ENCODE results near the gene OR4S1. TPM values are rescaled to one million over a fixed set of nuclear protein-coding genes. Genes with fewer than 3 reads are reported as not detected.
"Not testable (repeated sequence)": the region's sequence is repeated elsewhere in the genome, so short reads cannot be mapped to it uniquely, and the experiment has no call there.

OR4S1 gene
- total and polyA plus RNA-seq, 2 donors (not counting 1 experiment from before 2014, with no cell fraction given), result not detected

DNA sequence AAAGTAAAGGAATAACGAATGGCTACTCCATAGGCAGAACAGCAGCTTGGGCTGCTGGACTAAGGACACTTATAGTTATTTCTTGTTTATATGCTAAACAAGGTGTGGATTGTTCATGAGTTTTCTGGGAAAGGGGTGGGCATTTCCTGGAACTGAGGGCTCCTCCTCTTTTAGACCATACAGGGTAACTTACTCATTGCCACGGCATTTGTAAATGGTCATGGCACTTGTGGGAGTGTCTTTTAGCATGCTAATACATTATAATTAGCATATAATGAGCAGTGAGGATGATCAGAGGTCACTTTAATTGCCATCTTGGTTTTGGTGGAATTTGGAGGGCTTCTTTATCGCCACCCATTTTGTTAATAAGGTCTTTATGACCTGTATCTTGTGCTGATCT, 35.4 kb upstream of the OR4S1 start:
- Histone ChIP-seq H3K4me3 (replicated peaks in 1 of 4; ENCODE audit: control extremely low read depth in 1 of 4, insufficient read depth in 1 of 4, low read depth in 3 of 4, low read length in 4 of 4) (no peak overlapping the region), H4K20me1 (ENCODE audit: control insufficient read depth, extremely low read depth, insufficient read depth, low read length) (no peaks in the 10 kb centered on the region), H3K4me2 (ENCODE audit: extremely low read depth, insufficient read depth, low read length) (no peak overlapping the region), H3K79me2 (ENCODE audit: control insufficient read depth, insufficient read depth, low read length) (no peaks in the 10 kb centered on the region), H2AFZ (ENCODE audit: low read length) (no peak overlapping the region), H3K4me1 (ENCODE audit: control insufficient read depth, extremely low read depth, insufficient read depth, low read length) (no peaks in the 10 kb centered on the region), H3K27ac (ENCODE audit: insufficient read depth, low read length) (no peak overlapping the region), H3K27me3 (ENCODE audit: control insufficient read depth, insufficient read depth, low read length) (no peaks in the 10 kb centered on the region), H3K9ac (ENCODE audit: insufficient read depth, low read length) (no peak overlapping the region), H3K36me3 (ENCODE audit: control insufficient read depth, insufficient read depth, low read length) (no peaks in the 10 kb centered on the region), H3K9me3 (ENCODE audit: control insufficient read depth, insufficient read depth, low read depth, low read length) (no peaks in the 10 kb centered on the region)
- TF ChIP-seq EZH2 (IDR thresholded peaks at IDR 0.05; ENCODE audit: low read length, missing control alignments) (no peak), CTCF (conservative IDR thresholded peaks at IDR 0.05 in 1 of 2, IDR thresholded peaks at IDR 0.05 in 1 of 2; ENCODE audit: low read depth in 1 of 2, low read length in 2 of 2) (no peak)
- DNase-seq (ENCODE audit: low read depth in 2 of 2), result no peak

- no peak overlapping the region for H3K4me3 ChIP-seq (replicated peaks in 1 of 4; ENCODE audit: control extremely low read depth in 1 of 4, insufficient read depth in 1 of 4, low read depth in 3 of 4, low read length in 4 of 4)
- no peaks in the 10 kb centered on the region for H3K4me1 ChIP-seq (ENCODE audit: control insufficient read depth, extremely low read depth, insufficient read depth, low read length)
- H3K79me2 ChIP-seq (ENCODE audit: control insufficient read depth, insufficient read depth, low read length), result no peaks in the 10 kb centered on the region
- H2AFZ ChIP-seq (ENCODE audit: low read length), result no peak overlapping the region
- no peak for TF ChIP-seq EZH2 (IDR thresholded peaks at IDR 0.05; ENCODE audit: low read length, missing control alignments)
- TF ChIP-seq CTCF (conservative IDR thresholded peaks at IDR 0.05 in 1 of 2, IDR thresholded peaks at IDR 0.05 in 1 of 2; ENCODE audit: low read depth in 1 of 2, low read length in 2 of 2), result no peak
- no peaks in the 10 kb centered on the region for H3K9me3 ChIP-seq (ENCODE audit: control insufficient read depth, insufficient read depth, low read depth, low read length)
- no peak overlapping the region for H3K9ac ChIP-seq (ENCODE audit: insufficient read depth, low read length)
- no peak overlapping the region for H3K4me2 ChIP-seq (ENCODE audit: extremely low read depth, insufficient read depth, low read length)
- no peak for DNase-seq (ENCODE audit: low read depth in 2 of 2)
- no peaks in the 10 kb centered on the region for H3K36me3 ChIP-seq (ENCODE audit: control insufficient read depth, insufficient read depth, low read length)
- H3K27ac ChIP-seq (ENCODE audit: insufficient read depth, low read length), result no peak overlapping the region
- no peaks in the 10 kb centered on the region for H4K20me1 ChIP-seq (ENCODE audit: control insufficient read depth, extremely low read depth, insufficient read depth, low read length)
- H3K27me3 ChIP-seq (ENCODE audit: control insufficient read depth, insufficient read depth, low read length), result no peaks in the 10 kb centered on the region
Measured at GRCh38 chr11:48272606-48273005, 33.4 kb upstream of the OR4S1 start.

GRCh38 chr11:48307760-48308386, 1.9 kb downstream of the OR4S1 start:
- H3K79me2 ChIP-seq (ENCODE audit: control insufficient read depth, insufficient read depth, low read length), result no peaks in the 10 kb centered on the region
- TF ChIP-seq EZH2 (IDR thresholded peaks at IDR 0.05; ENCODE audit: low read length, missing control alignments) (no peak), CTCF (conservative IDR thresholded peaks at IDR 0.05 in 1 of 2, IDR thresholded peaks at IDR 0.05 in 1 of 2; ENCODE audit: low read depth in 1 of 2, low read length in 2 of 2) (peak; percentile 62 to 85)
- H3K36me3 ChIP-seq (ENCODE audit: control insufficient read depth, insufficient read depth, low read length), result no peaks in the 10 kb centered on the region
- H3K4me3 ChIP-seq (replicated peaks in 1 of 4; ENCODE audit: control extremely low read depth in 1 of 4, insufficient read depth in 1 of 4, low read depth in 3 of 4, low read length in 4 of 4), result no peak overlapping the region
- H4K20me1 ChIP-seq (ENCODE audit: control insufficient read depth, extremely low read depth, insufficient read depth, low read length), result no peaks in the 10 kb centered on the region
- H3K9ac ChIP-seq (ENCODE audit: insufficient read depth, low read length), result no peak overlapping the region
- H3K27ac ChIP-seq (ENCODE audit: insufficient read depth, low read length), result no peak overlapping the region
- H3K4me1 ChIP-seq (ENCODE audit: control insufficient read depth, extremely low read depth, insufficient read depth, low read length), result no peaks in the 10 kb centered on the region
- no peak overlapping the region for H3K4me2 ChIP-seq (ENCODE audit: extremely low read depth, insufficient read depth, low read length)
- no peaks in the 10 kb centered on the region for H3K9me3 ChIP-seq (ENCODE audit: control insufficient read depth, insufficient read depth, low read depth, low read length)
- no peaks in the 10 kb centered on the region for H3K27me3 ChIP-seq (ENCODE audit: control insufficient read depth, insufficient read depth, low read length)
- peak; percentile 9 to 19 for DNase-seq (ENCODE audit: low read depth in 2 of 2)
- H2AFZ ChIP-seq (ENCODE audit: low read length), result no peak overlapping the region

DNA sequence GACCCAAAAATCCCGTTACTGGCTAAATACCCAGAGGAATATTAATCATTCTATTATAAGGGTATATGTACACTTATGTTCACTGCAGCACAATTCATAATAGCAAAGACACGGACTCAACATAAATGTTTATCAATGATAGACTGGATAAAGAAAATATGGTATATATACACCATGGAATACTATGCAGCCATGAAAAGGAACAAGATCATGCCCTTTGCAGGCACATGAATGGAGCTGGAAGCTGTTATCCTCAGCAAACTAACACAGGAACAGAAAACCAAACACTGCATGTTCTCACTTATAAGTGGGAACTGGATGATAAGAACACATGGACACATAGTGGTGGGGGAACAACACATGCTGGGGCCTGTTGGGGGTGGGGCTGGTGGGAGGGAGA, 7.6 kb downstream of the OR4S1 start:
- H3K4me3 ChIP-seq (replicated peaks in 1 of 4; ENCODE audit: control extremely low read depth in 1 of 4, insufficient read depth in 1 of 4, low read depth in 3 of 4, low read length in 4 of 4); H3K9ac ChIP-seq (ENCODE audit: insufficient read depth, low read length); H3K79me2 ChIP-seq (ENCODE audit: control insufficient read depth, insufficient read depth, low read length); H2AFZ ChIP-seq (ENCODE audit: low read length); H3K27ac ChIP-seq (ENCODE audit: insufficient read depth, low read length); DNase-seq (ENCODE audit: low read depth in 2 of 2); H3K4me2 ChIP-seq (ENCODE audit: extremely low read depth, insufficient read depth, low read length); H3K27me3 ChIP-seq (ENCODE audit: control insufficient read depth, insufficient read depth, low read length); H3K4me1 ChIP-seq (ENCODE audit: control insufficient read depth, extremely low read depth, insufficient read depth, low read length); H4K20me1 ChIP-seq (ENCODE audit: control insufficient read depth, extremely low read depth, insufficient read depth, low read length); H3K9me3 ChIP-seq (ENCODE audit: control insufficient read depth, insufficient read depth, low read depth, low read length); H3K36me3 ChIP-seq (ENCODE audit: control insufficient read depth, insufficient read depth, low read length): not testable (repeated sequence)

GRCh38 chr11:48319813-48320212, 13.8 kb downstream of the OR4S1 start:
- H3K4me3 ChIP-seq (replicated peaks in 1 of 4; ENCODE audit: control extremely low read depth in 1 of 4, insufficient read depth in 1 of 4, low read depth in 3 of 4, low read length in 4 of 4); H3K36me3 ChIP-seq (ENCODE audit: control insufficient read depth, insufficient read depth, low read length); H2AFZ ChIP-seq (ENCODE audit: low read length); H3K27me3 ChIP-seq (ENCODE audit: control insufficient read depth, insufficient read depth, low read length); H4K20me1 ChIP-seq (ENCODE audit: control insufficient read depth, extremely low read depth, insufficient read depth, low read length); H3K27ac ChIP-seq (ENCODE audit: insufficient read depth, low read length); H3K9me3 ChIP-seq (ENCODE audit: control insufficient read depth, insufficient read depth, low read depth, low read length); H3K4me1 ChIP-seq (ENCODE audit: control insufficient read depth, extremely low read depth, insufficient read depth, low read length); H3K9ac ChIP-seq (ENCODE audit: insufficient read depth, low read length); DNase-seq (ENCODE audit: low read depth in 2 of 2); H3K4me2 ChIP-seq (ENCODE audit: extremely low read depth, insufficient read depth, low read length); H3K79me2 ChIP-seq (ENCODE audit: control insufficient read depth, insufficient read depth, low read length): not testable (repeated sequence)

Measured in fibroblast of lung (primary cell).